PC-3 (cell line): Measurements from ENCODE around the gene POLR3E. TPM values are rescaled to one million over a fixed set of nuclear protein-coding genes. Genes with fewer than 3 reads are reported as not detected.

Experiments used
- ATAC-seq: fragments of 200-7000 bp; cut with Tn5 transposase; 2 replicates; pipeline ENCODE4 v1.9.1; 2020; ENCODE audit warnings: mild to moderate bottlenecking, moderate library complexity
- BruUV-seq: library from RNA; stranded (reverse); fragments of 400-500 nt; replicated peaks from 2 replicates; lab custom pipeline; 2021; lab: Mats Ljungman, UMichigan
- CTCF ChIA-PET: fragments of 300-600 bp; sonication (Branson Sonifier 250); formaldehyde crosslinking; loops from one replicate; lab custom pipeline; 2022; ENCODE audit warnings: antibody characterized with exemption; lab: Charles Lee
- POLR2A ChIA-PET: fragments of 300-600 bp; sonication (Branson Sonifier 250); formaldehyde crosslinking; loops from one replicate; lab custom pipeline; 2022; ENCODE audit warnings: antibody characterized with exemption; ENCODE audit not compliant: unreplicated experiment; lab: Charles Lee
- DNase-seq: peaks from one replicate; pipeline ENCODE4 v3.0.0-alpha.2; 2015
- H2AFZ ChIP-seq: fragments of 300-600 bp; sonication (generic); 2 replicates; pipeline ENCODE4 v1.6.0; 2016; ENCODE audit warnings: antibody characterized with exemption, low read length
- H3F3A ChIP-seq: fragments of 300-600 bp; sonication (generic); one replicate; pipeline ENCODE4 v1.6.0; 2017; ENCODE audit warnings: antibody characterized with exemption, low read length, control low read depth, mild to moderate bottlenecking; ENCODE audit not compliant: unreplicated experiment
- H3K27ac ChIP-seq: fragments of 300-600 bp; sonication (generic); 2 replicates; pipeline ENCODE4 v1.5.1; 2016; ENCODE audit warnings: mild to moderate bottlenecking, low read length
- H3K27me3 ChIP-seq: fragments of 300-600 bp; sonication (generic); 2 replicates; pipeline ENCODE4 v1.6.1; 2016; ENCODE audit warnings: low read length, mixed read lengths
- H3K36me3 ChIP-seq: fragments of 300-600 bp; sonication (generic); 2 replicates; pipeline ENCODE4 v1.6.1; 2016; ENCODE audit warnings: low read depth, mixed run types, low read length, mixed read lengths
- H3K4me1 ChIP-seq: fragments of 300-600 bp; sonication (generic); 2 replicates; pipeline ENCODE4 v1.5.1; 2016; ENCODE audit warnings: low read length; ENCODE audit not compliant: insufficient read depth
- H3K4me2 ChIP-seq: fragments of 300-600 bp; sonication (generic); 2 replicates; pipeline ENCODE4 v1.6.0; 2016; ENCODE audit warnings: low read length
- H3K4me3 ChIP-seq: fragments of 300-600 bp; sonication (generic); 2 replicates; pipeline ENCODE4 v1.5.1; 2016; ENCODE audit warnings: mild to moderate bottlenecking, low read length, mixed read lengths
- H3K79me2 ChIP-seq: fragments of 300-600 bp; sonication (generic); 2 replicates; pipeline ENCODE4 v1.6.1; 2017; ENCODE audit warnings: low read length, mixed read lengths
- H3K9ac ChIP-seq: fragments of 300-600 bp; sonication (generic); 2 replicates; pipeline ENCODE4 v1.6.0; 2016; ENCODE audit warnings: mild to moderate bottlenecking, low read length
- H3K9me2 ChIP-seq: fragments of 300-600 bp; sonication (generic); replicated peaks from 2 replicates; pipeline ENCODE4 v1.6.1; 2016; ENCODE audit warnings: mixed run types, low read length, mixed read lengths
- H3K9me3 ChIP-seq: fragments of 300-600 bp; sonication (generic); 2 replicates; pipeline ENCODE4 v1.6.1; 2016; ENCODE audit warnings: low read length, mixed read lengths
- H4K20me1 ChIP-seq: fragments of 300-600 bp; sonication (generic); 2 replicates; pipeline ENCODE4 v1.6.1; 2016; ENCODE audit warnings: low read length, mixed read lengths
- CTCF ChIP-seq: fragments of 300-600 bp; sonication (generic); conservative IDR thresholded peaks from 2 replicates; pipeline ENCODE4 v1.5.1; 2017; ENCODE audit warnings: antibody characterized with exemption, low read depth, mild to moderate bottlenecking, low read length
- EZH2 ChIP-seq: fragments of 300-600 bp; sonication (generic); IDR thresholded peaks from one replicate; pipeline ENCODE4 v1.6.1; 2017; ENCODE audit warnings: antibody characterized with exemption, mild to moderate bottlenecking, low read length; ENCODE audit not compliant: unreplicated experiment
- EZH2phosphoT487 ChIP-seq: fragments of 300-600 bp; sonication (generic); IDR thresholded peaks from 2 replicates; pipeline ENCODE4 v1.6.1; 2018; ENCODE audit warnings: mild to moderate bottlenecking, antibody characterized with exemption, low read length, borderline replicate concordance
- intact Hi-C: fragments of 100-400 bp; cut with micrococcal nuclease; formaldehyde crosslinking; loops from 2 replicates; pipeline ENCODE4 v1.9.0; 2023
- total RNA-seq: library from RNA; depleted of rRNA; stranded (reverse); fragments of >200 nt; gene quantifications from 2 replicates; pipeline ENCODE4 v1.2.3, GENCODE V29; 2014

The POLR3E gene
- total RNA-seq, 1 experiment from 2014 or later, result 48.8 TPM

GRCh38 chr16:22357635-22357971, 60.4 kb downstream of the POLR3E start:
- DNase-seq (no peak), ATAC-seq (no peak)
- BruUV-seq, result no TSS peak
- no peak overlapping the region for H3K4me2 ChIP-seq
- CTCF ChIA-PET, result no interaction called here
- TF ChIP-seq EZH2 (no peak), CTCF (no peak)
- H3K27ac ChIP-seq, result no peak overlapping the region
- peaks cover 16% of the 10 kb centered on the region for H3K4me1 ChIP-seq
- no peak overlapping the region for H2AFZ ChIP-seq
- no peaks in the 10 kb centered on the region for H3K27me3 ChIP-seq
- no peaks in the 10 kb centered on the region for H3K9me3 ChIP-seq
- peaks cover 4% of the 10 kb centered on the region; the same call in 1 of the 2 replicates for H4K20me1 ChIP-seq
- H3K36me3 ChIP-seq, result peaks cover 6% of the 10 kb centered on the region; the same call in 1 of the 2 replicates
- H3K9me2 ChIP-seq, result no peaks in the 10 kb centered on the region
- intact Hi-C loops, result no loop called here
- H3K9ac ChIP-seq, result no peak overlapping the region
- no peaks in the 10 kb centered on the region for H3F3A ChIP-seq
- POLR2A ChIA-PET, result no interaction called here
- H3K4me3 ChIP-seq, result no peak overlapping the region
- H3K79me2 ChIP-seq, result peaks cover 2% of the 10 kb centered on the region

GRCh38 chr16:22358000-22358399, 60.8 kb downstream of the POLR3E start:
- Histone ChIP-seq H3K4me2 (no peak overlapping the region), H3K4me3 (no peak overlapping the region), H3F3A (no peaks in the 10 kb centered on the region), H3K27ac (no peak overlapping the region), H4K20me1 (peaks cover 4% of the 10 kb centered on the region; the same call in 1 of the 2 replicates), H3K27me3 (no peaks in the 10 kb centered on the region), H3K9me2 (no peaks in the 10 kb centered on the region), H3K4me1 (peaks cover 14% of the 10 kb centered on the region), H3K9ac (no peak overlapping the region), H2AFZ (no peak overlapping the region), H3K79me2 (no peaks in the 10 kb centered on the region), H3K9me3 (no peaks in the 10 kb centered on the region), H3K36me3 (peaks cover 6% of the 10 kb centered on the region; the same call in 1 of the 2 replicates)
- ChIA-PET POLR2A (no interaction called here), CTCF (no interaction called here)
- TF ChIP-seq EZH2phosphoT487 (no peak), CTCF (no peak), EZH2 (no peak)
- intact Hi-C loops, result no loop called here
- DNase-seq (no peak), ATAC-seq (no peak)
- no TSS peak for BruUV-seq

- no peak overlapping the region for H3K4me2 ChIP-seq
- BruUV-seq, result no TSS peak
- H3K27me3 ChIP-seq, result no peaks in the 10 kb centered on the region
- H3K9me3 ChIP-seq, result no peaks in the 10 kb centered on the region
- DNase-seq (no peak), ATAC-seq (no peak)
- H3K79me2 ChIP-seq, result peaks cover under 1% of the 10 kb centered on the region; the same call in 1 of the 2 replicates
- intact Hi-C loops, result no loop called here
- ChIA-PET CTCF (no interaction called here), POLR2A (no interaction called here)
- H3K36me3 ChIP-seq, result peaks cover 18% of the 10 kb centered on the region
- H3K4me3 ChIP-seq, result no peak overlapping the region
- H3K9ac ChIP-seq, result no peak overlapping the region
- H3K9me2 ChIP-seq, result no peaks in the 10 kb centered on the region
- H4K20me1 ChIP-seq, result no peaks in the 10 kb centered on the region
- H2AFZ ChIP-seq, result no peak overlapping the region
- no peaks in the 10 kb centered on the region for H3K4me1 ChIP-seq
- no peaks in the 10 kb centered on the region for H3F3A ChIP-seq
- TF ChIP-seq EZH2phosphoT487 (no peak), EZH2 (no peak), CTCF (no peak)
- H3K27ac ChIP-seq, result no peak overlapping the region
These were observed 62.5 kb downstream of the POLR3E start for GRCh38 chr16:22359679-22360078.
